WTC11 (cell line): Measurements from ENCODE around the gene WSB2.

Experiments
- HMGXB4 ChIP-seq: sonication (generic); formaldehyde crosslinking; IDR thresholded peaks from 2 replicates; pipeline ENCODE4 v1.8.1; 2023; ENCODE audit warnings: mild to moderate bottlenecking, moderate library complexity, missing genetic modification reagents
- MXD4 ChIP-seq: fragments of 250-450 bp; sonication (Bioruptor Pico); IDR thresholded peaks from 2 replicates; pipeline ENCODE4 v1.8.0; 2021; ENCODE audit warnings: mild to moderate bottlenecking, moderate library complexity, borderline replicate concordance
- NR1H2 ChIP-seq: sonication (generic); formaldehyde crosslinking; IDR thresholded peaks from 2 replicates; pipeline ENCODE4 v1.9.0; 2021; ENCODE audit warnings: mild to moderate bottlenecking, moderate library complexity, missing genetic modification reagents
- SMAD3 ChIP-seq: sonication (generic); formaldehyde crosslinking; IDR thresholded peaks from 2 replicates; pipeline ENCODE4 v1.8.0; 2022; ENCODE audit warnings: missing genetic modification reagents, mild to moderate bottlenecking, borderline replicate concordance
- TCF7 ChIP-seq: sonication (generic); formaldehyde crosslinking; IDR thresholded peaks from 2 replicates; pipeline ENCODE4 v1.8.0; 2022; ENCODE audit warnings: mild to moderate bottlenecking, low read depth, missing genetic modification reagents, moderate library complexity
- ZNF425 ChIP-seq: fragments of 250-450 bp; sonication (Bioruptor Pico); conservative IDR thresholded peaks from 2 replicates; pipeline ENCODE4 v1.9.0; 2021; ENCODE audit warnings: mild to moderate bottlenecking
- TF ChIP-seq, protein P1 (sequence below): fragments of 200-600 bp; IDR thresholded peaks from 2 replicates; pipeline ENCODE4 v1.8.0; 2022; ENCODE audit warnings: antibody characterized with exemption
- TF ChIP-seq, protein P2 (sequence below): sonication (generic); formaldehyde crosslinking; IDR thresholded peaks from 2 replicates; pipeline ENCODE4 v1.8.1; 2022; ENCODE audit warnings: low read depth, missing genetic modification reagents, borderline replicate concordance

- TF ChIP-seq SMAD3 (no peak), NR1H2 (CRISPR knock-in tag) (no peak), HMGXB4 (CRISPR knock-in tag) (no peak), ZNF425 (CRISPR knock-in tag) (no peak), TCF7 (CRISPR knock-in tag) (no peak), MXD4 (no peak)
- TF ChIP-seq, protein P1, sequence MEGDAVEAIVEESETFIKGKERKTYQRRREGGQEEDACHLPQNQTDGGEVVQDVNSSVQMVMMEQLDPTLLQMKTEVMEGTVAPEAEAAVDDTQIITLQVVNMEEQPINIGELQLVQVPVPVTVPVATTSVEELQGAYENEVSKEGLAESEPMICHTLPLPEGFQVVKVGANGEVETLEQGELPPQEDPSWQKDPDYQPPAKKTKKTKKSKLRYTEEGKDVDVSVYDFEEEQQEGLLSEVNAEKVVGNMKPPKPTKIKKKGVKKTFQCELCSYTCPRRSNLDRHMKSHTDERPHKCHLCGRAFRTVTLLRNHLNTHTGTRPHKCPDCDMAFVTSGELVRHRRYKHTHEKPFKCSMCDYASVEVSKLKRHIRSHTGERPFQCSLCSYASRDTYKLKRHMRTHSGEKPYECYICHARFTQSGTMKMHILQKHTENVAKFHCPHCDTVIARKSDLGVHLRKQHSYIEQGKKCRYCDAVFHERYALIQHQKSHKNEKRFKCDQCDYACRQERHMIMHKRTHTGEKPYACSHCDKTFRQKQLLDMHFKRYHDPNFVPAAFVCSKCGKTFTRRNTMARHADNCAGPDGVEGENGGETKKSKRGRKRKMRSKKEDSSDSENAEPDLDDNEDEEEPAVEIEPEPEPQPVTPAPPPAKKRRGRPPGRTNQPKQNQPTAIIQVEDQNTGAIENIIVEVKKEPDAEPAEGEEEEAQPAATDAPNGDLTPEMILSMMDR, result no peak
- TF ChIP-seq, protein P2, sequence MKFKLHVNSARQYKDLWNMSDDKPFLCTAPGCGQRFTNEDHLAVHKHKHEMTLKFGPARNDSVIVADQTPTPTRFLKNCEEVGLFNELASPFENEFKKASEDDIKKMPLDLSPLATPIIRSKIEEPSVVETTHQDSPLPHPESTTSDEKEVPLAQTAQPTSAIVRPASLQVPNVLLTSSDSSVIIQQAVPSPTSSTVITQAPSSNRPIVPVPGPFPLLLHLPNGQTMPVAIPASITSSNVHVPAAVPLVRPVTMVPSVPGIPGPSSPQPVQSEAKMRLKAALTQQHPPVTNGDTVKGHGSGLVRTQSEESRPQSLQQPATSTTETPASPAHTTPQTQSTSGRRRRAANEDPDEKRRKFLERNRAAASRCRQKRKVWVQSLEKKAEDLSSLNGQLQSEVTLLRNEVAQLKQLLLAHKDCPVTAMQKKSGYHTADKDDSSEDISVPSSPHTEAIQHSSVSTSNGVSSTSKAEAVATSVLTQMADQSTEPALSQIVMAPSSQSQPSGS (CRISPR knock-in tag), result no peak
Measured at GRCh38 chr12:118053071-118053985, 7.7 kb downstream of the WSB2 start.
